Right forelimb (tissue), 1 donor: ENCODE data around the gene ERVH48-1.
A peak's percentile ranks its signal among the peaks of the same experiment; 100 is the strongest.
"Not testable (repeated sequence)": the region's sequence is repeated elsewhere in the genome, so short reads cannot be mapped to it uniquely, and the experiment has no call there.

Experiments
- DNase-seq: peaks from one replicate; pipeline ENCODE4 v3.0.0-alpha.2; 2018

The ERVH48-1 gene

DNA sequence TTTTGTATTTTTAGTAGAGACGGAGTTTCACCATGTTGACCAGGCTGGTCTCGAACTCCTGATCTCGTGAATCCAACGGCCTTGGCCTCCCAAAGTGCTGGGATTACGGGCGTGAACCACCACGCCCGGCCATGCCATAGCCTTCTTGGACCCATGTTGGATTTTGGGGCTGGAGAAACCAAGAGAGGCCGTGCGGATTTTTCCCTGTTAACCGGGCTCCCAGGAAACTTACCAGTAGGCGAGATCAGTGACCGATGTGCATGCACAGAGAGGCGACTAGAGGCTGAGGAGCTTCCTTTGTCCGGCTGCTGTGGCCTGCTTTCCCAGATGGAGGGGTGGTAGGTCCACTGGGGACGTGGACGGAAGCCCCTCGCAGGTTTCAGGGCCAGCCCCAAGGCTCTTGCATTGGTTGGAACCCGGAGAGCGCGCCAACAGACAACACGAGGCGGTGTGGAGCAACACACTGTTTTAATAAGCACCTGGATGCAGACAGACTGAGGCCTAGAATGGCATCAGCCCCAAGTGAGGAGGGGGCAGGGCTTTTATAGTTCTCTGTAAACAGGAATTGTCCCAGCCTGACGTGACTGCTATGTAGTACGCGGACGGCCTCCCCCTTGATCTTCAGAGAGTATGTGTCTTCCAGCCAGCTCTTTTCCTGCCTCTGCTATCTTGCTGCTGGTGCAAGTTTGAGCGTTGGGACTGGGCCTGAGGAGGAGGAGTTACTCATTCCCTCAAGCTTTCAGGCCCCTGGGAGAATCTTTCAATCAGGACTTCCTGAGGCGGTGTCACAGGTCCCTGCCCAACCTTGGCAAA lies at the start of gene ERVH48-1:
Gene ERVH48-1, minus strand, starts transcription at position 517 of the 813 bp plus-strand sequence. CDS start 6,624 bp downstream, outside the sequence.
- DNase-seq, result no peak

DNA sequence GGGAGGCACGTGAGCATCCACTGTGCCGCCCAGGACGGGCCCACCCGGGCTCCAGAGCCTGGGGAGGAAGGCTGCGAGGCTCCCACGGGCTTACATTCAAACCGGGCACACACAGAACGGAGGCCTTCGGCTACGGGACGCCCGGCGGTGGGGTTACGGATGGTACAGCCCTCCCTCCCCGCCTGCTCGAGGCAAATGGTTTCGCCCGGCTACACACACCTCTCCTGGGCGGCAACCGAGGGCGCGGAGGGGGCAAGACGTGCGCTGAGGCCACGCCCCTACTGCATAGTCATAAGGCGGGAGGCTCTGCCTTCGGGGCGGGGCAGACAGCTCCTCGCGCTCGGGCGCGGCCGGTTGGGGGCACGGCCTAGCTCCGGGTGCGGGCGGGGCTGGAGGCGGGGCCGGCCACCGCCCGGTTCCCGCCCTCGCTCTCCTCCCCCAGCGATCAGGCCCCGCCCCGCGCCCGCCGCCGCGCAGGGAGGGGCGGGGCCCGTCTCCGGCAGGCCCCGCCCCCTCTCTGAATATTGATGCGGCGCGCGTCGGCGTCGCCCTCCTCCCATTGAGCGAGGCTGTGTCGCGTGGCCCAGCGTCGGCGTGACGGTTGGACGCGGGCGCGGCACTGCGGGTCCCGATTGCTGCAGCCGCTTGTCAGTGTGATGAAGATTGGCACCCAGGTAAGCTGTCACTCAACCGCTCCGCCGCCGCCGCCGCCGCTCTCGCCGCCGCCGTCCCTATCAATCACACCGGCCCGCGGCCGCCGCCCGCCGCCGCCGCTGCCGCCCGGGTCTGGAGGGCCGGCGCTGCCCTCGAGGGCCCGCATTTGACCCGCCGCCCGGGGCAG lies 48.8 kb upstream of the ERVH48-1 start, which contains the start of gene PKNOX1:
Gene PKNOX1, plus strand, starts transcription at position 572 of the 841 bp plus-strand sequence. CDS start 29,820 bp downstream, outside the sequence.
- DNase-seq, result peak; percentile 98

DNA sequence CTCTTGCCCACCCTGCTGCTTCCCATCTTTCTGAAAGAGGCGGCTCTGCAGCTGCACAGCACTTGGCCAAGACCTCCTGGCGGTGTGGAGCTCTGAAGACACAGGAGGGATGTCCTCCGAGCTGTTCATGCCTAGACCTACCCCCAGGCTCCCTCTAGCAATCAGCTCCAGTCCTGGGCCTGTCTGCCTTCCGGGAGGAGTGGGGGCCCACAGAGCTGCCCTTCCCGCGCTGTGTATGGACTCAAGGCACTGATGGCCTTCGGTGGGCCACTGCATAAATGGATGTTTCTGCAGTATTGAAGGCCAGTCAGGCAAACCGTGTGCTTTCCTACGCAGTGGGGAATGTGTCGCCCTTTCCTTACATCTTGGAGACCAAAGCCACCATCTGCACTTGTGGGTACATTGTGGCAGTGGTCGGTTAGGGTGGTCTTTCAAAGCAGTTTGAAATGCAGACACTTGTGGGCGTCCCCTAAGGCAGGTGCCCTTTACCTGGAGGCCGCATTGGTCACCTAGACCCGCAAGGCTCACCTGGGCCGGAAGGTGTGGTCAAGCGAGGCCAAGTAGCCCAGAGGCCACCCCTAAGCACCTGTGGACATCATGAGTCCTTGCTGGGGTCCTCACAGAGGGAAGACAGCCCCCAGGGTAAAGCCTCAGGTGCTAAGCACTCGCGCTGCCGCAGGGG lies 48.0 kb upstream of the ERVH48-1 start:
- DNase-seq, result no peak

DNA sequence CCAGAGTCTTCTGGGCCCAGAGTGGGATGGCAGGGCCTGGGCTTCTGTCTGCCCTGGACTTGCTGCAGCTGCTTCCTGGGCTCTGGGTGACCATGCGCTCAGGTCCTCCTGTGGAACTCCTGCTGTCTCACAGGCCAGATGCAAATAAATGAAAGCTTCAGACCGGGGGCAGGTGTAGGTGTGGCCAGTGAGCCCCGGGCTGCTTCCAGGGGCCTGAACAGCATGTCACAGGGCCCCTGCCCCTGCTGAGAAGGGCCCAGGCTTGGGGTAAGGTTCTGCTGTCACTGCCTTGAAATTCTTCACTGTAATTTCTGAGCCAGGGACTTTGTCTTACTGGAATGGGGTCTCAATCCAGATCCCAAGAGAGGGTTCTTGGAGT lies 46.5 kb upstream of the ERVH48-1 start:
- no peak for DNase-seq

DNA sequence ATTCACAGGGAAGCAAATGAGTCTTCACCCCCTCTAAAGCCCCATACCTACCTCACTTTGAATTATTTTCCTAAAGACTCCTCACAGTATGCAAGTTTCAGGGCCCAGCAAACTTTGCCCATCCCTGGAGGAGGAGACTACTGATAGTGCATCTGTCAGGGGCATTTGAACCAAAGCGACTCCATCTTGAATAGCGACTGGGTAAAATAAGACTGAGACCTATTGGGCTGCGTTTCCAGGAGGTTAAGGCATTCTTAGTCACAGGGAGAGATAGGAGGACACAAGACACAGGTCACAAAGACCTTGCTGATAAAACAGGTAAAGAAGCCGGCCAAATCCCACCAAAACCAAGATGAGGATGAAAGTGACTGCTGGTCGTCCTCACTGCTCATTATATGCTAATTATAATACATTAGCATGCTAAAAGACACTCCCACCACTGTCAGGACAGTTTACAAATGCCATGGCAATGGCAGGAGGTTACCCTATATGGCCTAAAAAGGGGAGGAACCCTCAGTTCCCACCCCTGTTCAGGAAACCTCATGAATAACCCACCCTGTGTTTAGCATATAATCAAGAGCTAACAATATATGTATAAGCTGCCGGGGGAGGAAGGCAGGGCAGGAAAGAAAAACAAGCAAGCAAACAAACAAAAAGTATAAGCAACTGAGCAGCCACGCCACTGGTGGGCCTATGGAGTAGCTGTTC lies 45.7 kb upstream of the ERVH48-1 start:
- DNase-seq, result no peak

DNA sequence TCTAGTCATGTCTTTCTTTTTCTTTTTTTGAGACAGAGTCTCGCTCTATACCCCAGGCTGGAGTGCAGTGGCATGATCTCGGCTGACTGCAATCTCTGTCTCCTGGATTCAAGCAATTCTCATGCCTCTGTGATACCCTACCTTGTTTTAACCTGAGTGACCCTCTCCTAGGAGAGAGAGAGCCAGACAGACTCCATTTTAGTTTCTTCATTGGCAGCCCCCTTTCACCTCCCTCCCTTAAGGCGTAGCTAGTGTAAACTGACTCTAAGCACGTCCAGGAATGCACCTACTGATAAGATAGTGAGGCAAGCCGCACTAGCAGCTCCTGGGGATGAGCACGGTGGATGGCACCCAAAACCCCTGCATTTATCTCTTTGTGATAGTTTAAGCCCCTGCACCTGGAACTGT lies 43.8 kb upstream of the ERVH48-1 start:
- no peak for DNase-seq

DNA sequence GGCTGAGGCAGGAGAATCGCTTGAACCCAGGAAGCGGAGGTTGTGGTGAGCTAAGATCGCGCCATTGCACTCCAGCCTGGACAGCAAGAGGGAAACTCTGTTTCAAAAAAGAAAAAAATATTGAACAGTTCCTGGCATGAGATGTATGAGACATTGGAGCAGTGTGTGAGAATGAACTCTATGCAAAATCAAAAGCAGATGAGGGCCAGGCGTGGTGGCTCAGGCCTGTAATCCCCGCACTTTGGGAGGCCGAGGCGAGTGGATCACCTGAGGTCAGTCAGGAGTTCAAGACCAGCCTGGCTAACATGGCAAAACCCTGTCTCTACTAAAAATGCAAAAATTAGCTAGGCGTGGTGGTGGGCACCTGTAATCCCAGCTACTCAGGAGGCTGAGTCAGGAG lies 42.2 kb upstream of the ERVH48-1 start:
- DNase-seq, result not testable (repeated sequence)

DNA sequence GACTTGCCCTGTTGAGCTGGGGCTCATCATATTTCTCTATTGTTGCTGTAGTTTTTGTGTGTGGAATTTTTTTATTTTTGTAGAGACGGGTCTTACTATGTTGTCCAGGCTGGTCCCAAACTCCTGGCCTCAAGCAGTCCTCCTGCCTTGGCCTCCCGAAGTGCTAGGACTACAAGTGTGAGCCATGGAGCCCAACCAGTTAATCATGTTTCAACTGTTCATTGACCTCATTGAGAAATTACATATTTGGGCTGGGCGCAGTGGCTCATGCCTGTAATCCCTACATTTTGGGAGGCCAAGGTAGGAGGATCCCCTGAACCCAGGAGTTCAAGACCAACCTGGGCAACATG lies 39.8 kb upstream of the ERVH48-1 start:
- DNase-seq, result no peak

DNA sequence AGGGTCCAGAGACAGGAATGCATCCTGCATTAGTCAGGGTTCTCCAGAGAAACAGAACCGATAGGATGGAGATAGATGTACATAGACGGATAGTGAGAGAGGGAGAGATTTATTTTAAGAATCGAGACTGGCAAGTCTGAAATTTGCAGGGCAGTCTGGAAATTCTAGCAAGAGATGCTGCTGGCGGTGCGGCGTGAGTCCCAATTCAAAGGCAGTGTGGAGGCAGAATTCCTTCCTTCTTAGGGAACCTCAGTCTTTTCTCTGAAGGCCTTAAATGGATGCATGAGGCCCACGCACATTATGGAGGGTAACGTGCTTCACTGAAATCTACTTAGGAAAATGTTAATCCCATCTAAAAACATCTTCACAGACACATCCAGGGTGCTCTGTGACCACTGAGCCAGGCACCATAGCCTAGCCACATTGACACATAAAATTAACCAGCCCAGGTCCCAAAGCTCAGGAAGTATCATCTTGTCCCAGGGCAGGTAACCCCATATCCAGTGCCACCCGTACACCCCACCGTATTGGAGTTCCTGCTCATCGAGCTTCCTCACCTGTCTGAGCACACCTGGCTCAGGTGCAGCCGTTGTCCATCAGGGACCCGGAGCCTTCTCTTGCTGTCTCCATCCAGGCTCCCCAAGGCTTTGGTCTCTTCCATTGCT lies 39.2 kb upstream of the ERVH48-1 start:
- no peak for DNase-seq

DNA sequence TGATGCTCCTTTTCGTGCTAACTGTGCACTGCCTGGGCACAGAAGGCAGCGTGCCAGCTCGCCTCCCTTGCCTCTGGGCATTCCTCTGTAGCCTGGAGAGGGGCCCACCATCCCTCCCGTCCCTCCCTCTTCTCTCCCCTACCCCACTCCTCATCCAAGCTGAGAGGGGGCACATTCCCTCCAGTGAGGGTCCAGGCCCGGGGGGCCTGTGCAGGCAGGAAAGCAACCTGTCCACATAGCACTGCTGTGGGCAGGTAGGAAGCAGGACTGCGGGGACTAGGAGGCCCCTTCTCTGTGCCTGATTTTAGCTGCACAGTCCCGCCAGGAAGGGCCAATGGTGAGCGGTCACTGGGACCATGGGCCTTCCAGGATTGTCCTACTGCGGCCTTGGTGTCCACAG lies 38.7 kb upstream of the ERVH48-1 start:
- no peak for DNase-seq

DNA sequence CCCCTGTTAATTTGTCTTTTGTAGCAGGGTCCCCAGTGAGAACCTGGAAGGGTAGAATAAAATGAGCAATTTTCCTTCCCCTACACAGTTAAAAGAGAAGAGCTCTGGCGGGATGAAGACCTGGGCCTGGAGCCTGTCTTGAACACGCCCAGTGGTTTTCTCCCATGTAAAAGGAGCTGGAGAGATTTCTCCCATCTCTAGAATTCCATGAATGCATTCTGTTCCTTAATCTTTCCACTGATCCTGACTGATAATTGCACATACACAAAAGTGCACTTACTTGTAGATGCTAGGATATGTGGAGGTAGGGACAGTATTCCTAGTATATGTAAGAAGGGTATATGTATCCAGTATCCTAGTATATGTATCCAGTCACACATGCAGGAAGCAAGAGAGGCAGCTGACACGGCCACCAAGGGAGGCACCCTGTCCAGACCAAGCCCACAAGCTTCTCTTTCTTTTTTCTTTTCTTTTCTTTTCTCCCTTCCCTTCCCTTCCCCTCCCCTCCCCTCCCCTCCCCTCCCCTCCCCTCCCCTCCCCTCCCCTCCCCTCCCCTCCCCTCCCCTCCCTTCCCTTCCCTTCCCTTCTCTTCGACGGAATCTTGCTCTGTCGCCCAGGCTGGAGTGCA lies 37.1 kb upstream of the ERVH48-1 start:
- DNase-seq, result no peak

DNA sequence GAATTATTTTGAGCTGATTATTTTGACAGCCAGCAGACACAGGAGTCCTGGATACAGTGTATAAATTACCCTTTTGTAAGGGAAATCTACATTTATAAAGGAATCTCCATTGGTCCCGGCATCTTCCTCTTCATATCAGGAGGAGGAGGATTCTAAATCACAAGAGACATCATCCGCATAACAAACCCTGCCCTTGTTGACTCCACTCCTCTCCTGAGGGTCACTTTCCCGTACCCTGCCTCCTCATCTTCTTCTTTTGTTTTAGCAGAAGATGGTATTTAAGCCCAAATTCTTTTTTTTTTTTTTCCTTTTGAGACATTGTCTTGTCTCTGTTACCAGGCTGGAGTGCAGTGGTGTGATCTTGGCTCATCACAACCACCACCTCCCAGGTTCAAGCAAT lies 34.3 kb upstream of the ERVH48-1 start:
- DNase-seq, result no peak

DNA sequence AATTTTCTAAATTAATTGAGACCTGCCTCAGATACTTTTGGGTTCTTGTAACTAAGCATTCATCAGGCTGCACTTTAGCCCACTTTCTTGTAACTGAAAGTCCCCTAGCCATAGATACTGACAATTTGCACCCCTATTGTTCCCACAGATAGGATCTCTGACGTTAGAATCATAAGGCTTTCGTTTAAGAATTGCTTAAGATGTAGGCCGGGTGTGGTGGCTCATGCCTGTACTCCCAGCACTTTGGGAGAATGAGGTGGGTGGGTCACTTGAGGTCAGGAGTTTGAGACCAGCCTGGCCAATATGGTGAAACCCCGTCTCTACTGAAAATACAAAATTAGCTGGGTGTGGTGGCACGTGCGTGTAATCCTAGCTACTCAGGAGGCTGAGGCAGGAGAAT lies 32.7 kb upstream of the ERVH48-1 start:
- DNase-seq, result not testable (repeated sequence)

DNA sequence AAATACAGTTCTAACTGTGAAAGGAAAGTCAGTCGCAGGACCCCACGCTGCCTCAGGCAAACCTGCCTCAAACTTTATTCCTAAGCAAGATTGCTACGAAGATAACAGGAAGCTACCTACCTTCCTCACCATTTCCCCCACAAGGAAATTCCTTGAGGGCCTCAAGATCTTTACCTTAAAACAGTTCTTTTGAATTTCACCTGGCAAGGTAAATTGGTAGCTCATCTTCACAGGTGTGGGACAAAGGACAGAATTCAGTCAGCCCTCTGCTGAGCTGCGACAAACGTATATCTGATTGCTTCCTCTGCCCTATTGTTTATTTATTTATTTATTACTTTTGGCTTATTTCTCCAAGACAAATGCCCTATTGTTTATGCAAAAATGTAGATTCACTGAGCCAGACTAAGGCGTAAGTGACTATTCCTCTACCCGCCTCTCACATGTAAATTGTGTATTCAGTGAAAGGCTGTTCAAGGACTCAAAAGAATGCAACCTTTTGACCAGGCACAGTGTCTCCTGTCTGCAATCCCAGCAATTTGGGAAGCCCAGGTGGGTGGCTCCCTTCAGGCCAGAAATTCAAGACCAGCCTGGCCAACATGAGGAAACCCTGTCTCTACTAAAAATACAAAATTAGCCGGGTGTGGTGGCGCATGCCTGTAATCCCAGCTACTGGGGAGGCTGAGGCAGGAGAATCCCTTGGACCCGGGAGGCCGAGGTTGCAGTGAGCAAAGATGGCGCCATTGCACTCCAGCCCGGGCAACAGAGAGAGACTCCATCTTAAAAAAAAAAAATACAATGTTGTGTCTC lies 31.6 kb upstream of the ERVH48-1 start:
- no peak for DNase-seq

DNA sequence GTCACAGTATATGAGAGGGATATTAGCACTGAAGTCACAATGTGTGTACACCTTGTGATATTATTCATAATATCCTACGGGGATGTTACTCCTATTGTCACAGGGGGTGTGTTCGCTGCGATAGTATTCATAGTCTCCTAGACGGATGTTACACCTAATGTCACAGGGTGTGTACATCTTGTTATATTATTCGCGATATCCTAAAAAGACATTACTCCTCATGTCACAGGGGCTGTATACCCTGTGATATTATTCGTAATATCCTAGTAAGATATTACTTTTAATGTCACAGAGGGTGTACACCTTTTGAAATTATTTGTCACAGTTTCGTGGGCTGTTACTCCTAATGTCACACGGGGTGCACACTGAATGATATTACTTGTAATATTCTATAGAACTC lies 25.8 kb upstream of the ERVH48-1 start:
- not testable (repeated sequence) for DNase-seq

DNA sequence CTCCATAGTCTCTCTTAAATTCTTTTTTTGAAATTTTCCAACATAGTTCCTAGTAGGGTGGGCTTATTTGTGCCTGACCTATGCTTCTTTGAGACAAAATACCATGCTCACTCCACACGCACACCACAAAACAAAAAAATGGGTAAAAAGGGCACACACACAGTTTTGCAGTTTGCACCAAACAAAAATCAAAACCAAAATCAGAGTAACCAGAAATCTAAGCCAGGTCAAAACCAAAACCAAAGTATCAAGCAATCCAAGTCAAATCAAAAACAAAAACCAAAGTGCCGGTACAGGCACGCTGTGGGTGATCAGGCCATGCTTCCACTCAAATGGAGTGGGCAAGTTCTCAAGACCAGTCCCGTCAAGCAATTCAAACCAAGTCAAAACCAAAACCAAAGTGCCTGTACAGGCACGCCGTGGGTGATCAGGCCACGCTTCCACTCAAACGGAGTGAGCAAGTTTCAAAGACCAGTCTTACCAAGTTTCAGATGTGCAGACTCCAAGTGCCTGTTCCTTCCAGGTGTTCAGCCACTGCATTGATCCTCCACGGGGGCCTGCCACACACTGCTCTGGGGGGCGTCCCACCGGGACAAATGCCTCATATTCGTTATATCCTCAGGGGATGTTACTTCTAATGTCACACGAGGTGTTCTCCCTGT lies 23.8 kb upstream of the ERVH48-1 start:
- DNase-seq, result not testable (repeated sequence)

DNA sequence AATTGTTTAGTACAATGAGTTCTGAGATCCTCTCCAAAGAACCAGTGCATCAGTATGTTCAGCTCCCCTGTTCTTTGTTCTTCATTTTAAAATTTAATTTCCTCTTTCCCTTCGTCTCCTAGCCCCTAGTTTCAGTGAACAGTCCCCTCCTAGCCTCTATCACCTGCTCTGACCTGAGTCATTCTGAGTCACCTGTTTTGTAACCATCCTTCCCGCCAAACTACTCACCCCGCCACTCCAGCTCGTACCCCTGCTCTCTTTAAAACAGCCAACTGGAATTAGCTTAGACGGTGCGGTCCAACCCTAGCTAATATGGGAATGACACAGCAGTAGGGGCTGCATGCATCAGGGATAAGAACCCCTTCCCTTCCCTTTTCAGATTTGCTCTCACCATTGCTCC lies 16.8 kb upstream of the ERVH48-1 start:
- no peak for DNase-seq

DNA sequence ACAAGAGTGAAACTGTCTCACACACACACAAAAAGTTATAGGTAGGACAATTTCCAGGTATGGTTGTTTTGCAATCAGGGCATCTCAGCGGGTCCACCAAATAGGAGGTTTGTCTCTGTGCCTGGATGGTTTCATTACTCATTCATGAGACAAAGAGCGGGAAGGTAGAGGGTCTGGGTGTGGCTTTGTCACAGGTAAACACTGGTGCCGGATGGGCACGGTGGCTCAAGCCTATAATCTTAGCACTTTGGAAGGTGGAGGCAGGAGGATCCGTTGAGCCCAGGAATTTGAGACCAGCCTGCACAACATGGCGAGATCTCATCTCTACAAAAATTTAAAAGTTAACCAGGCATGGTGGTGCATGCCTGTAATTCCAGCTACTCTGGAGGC lies 16.3 kb upstream of the ERVH48-1 start:
- no peak for DNase-seq

DNA sequence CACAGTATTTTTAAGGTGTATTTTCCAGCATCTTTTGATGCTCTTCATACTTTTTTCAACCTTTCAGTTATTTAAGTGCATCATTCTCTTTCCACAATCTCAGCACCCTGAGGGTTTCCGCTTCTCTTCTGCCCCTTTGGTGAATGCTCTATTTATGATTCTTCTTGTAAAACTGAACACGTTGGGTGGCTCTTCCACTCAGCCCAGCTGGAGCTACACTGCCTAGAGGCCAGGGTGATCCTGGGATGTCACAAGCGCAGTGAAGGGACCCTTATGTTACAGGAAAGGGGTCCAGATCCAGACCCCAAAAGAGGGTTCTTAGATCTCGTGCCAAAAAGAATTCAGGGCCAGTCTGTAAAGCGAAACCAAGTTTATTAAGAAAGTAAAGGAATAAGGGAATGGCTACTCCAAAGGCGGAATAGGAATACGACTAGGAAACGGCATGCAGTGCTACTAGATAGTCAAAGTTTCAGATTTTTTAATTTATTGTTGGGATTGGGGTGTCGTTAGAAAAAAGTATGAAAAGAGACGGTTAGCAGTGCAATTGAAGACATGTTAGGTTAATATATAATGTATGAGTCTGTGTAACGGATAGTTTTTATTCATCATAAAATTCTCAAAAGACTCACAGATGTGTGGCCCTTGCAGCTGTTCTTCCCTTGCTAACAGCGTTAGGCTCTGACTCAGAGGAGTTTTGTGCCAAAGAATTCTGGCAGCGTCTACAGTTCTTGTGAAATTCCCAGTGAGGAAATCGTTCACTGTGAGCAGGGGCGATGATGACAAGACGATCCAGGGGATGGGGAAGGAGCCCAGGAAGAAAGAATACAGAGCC lies 14.4 kb upstream of the ERVH48-1 start:
- DNase-seq, result peak; percentile 87
